Measurements from ENCODE around the gene MCF2L2.
A peak's percentile ranks its signal among the peaks of the same experiment; 100 is the strongest.

The MCF2L2 gene

GRCh38 chr3:183369627-183370026 lies 58.8 kb downstream of the MCF2L2 start:
- H3K4me1 ChIP-seq (ENCODE audit: control insufficient read depth, insufficient read depth, low read length) = no peaks in the 10 kb centered on the region
- H3K9me3 ChIP-seq (ENCODE audit: control insufficient read depth, insufficient read depth, low read depth, low read length) = no peaks in the 10 kb centered on the region
- CTCF ChIA-PET = interaction anchor here (1.3 kb wide), 1 partner anchor 13 kb away, joined by 3 read pairs; no protein-coding TSS in a partner anchor
- no peak overlapping the region for H3K4me3 ChIP-seq (ENCODE audit: low read depth, low read length)
- no peak for TF ChIP-seq ZNF776 (tag by site-specific recombination; IDR thresholded peaks at IDR 0.05; ENCODE audit: borderline replicate concordance)
- no peak for TF ChIP-seq ZNF596 (tag by site-specific recombination; IDR thresholded peaks at IDR 0.05)
- H3K36me3 ChIP-seq (ENCODE audit: control insufficient read depth in 2 of 2, insufficient read depth in 1 of 2, low read length in 2 of 2) = no peaks in the 10 kb centered on the region
- POLR2A ChIA-PET = no interaction called here
- no peak overlapping the region for H3K27ac ChIP-seq (ENCODE audit: extremely low read depth, low read depth, low read length)

GRCh38 chr3:183369117-183369516 lies 59.3 kb downstream of the MCF2L2 start:
- Histone ChIP-seq H3K9me3 (ENCODE audit: control insufficient read depth, insufficient read depth, low read depth, low read length) (no peaks in the 10 kb centered on the region), H3K4me1 (ENCODE audit: control insufficient read depth, insufficient read depth, low read length) (no peaks in the 10 kb centered on the region), H3K36me3 (ENCODE audit: control insufficient read depth in 2 of 2, insufficient read depth in 1 of 2, low read length in 2 of 2) (no peaks in the 10 kb centered on the region), H3K27ac (ENCODE audit: extremely low read depth, low read depth, low read length) (no peak overlapping the region), H3K4me3 (ENCODE audit: low read depth, low read length) (no peak overlapping the region)
- TF ChIP-seq FEZF1 (tag by site-specific recombination; IDR thresholded peaks at IDR 0.05) (no peak), ZNF555 (tag by site-specific recombination; conservative IDR thresholded peaks at IDR 0.05) (no peak), ZNF23 (tag by site-specific recombination; IDR thresholded peaks at IDR 0.05; ENCODE audit: borderline replicate concordance) (no peak), ZNF610 (tag by site-specific recombination; IDR thresholded peaks at IDR 0.05; ENCODE audit: borderline replicate concordance) (no peak), ZBTB49 (tag by site-specific recombination; IDR thresholded peaks at IDR 0.05; ENCODE audit: low read depth) (no peak), ZNF449 (tag by site-specific recombination; IDR thresholded peaks at IDR 0.05) (no peak), PRDM4 (tag by site-specific recombination; IDR thresholded peaks at IDR 0.05) (no peak)
- ChIA-PET POLR2A (no interaction called here), CTCF (interaction anchor here (1.0 to 1.3 kb wide), 2 partner anchors 13 to 184 kb away, joined by 3 read pairs; no protein-coding TSS in a partner anchor)

- CTCF ChIA-PET = no interaction called here
- TF ChIP-seq ZNF623 (tag by site-specific recombination; IDR thresholded peaks at IDR 0.05) (no peak), ZNF792 (tag by site-specific recombination; IDR thresholded peaks at IDR 0.05) (no peak), ZNF366 (tag by site-specific recombination; conservative IDR thresholded peaks at IDR 0.05) (peak; percentile 68), PRDM1 (tag by site-specific recombination; IDR thresholded peaks at IDR 0.05) (peak; percentile 95)
- H3K36me3 ChIP-seq (ENCODE audit: control insufficient read depth in 2 of 2, insufficient read depth in 1 of 2, low read length in 2 of 2) = no peaks in the 10 kb centered on the region
- H3K4me3 ChIP-seq (ENCODE audit: low read depth, low read length) = no peak overlapping the region
- POLR2A ChIA-PET = no interaction called here
- no peaks in the 10 kb centered on the region for H3K4me1 ChIP-seq (ENCODE audit: control insufficient read depth, insufficient read depth, low read length)
- H3K27ac ChIP-seq (ENCODE audit: extremely low read depth, low read depth, low read length) = no peak overlapping the region
- H3K9me3 ChIP-seq (ENCODE audit: control insufficient read depth, insufficient read depth, low read depth, low read length) = no peaks in the 10 kb centered on the region
Observed at GRCh38 chr3:183360971-183361624, 67.3 kb downstream of the MCF2L2 start.
